Gastroesophageal sphincter (tissue), 4 donors: Measurements from ENCODE around the gene YOD1. TPM values are rescaled to one million over a fixed set of nuclear protein-coding genes. Genes with fewer than 3 reads are reported as not detected.

Experiments used
- ATAC-seq: fragments of 150-250 bp; one replicate; pipeline ENCODE4 v1.9.1; 2016; ENCODE audit warnings: mild to moderate bottlenecking, moderate library complexity
- H3K27ac ChIP-seq, 4 donors: fragments of 200-600 bp; sonication (generic) in 3 of 4; 1 replicate in 3 of 4; 2 replicates in 1 of 4; pipeline ENCODE4 v1.5.1; 2016 to 2019
- H3K27me3 ChIP-seq: fragments of 200-600 bp; sonication (generic); one replicate; pipeline ENCODE4 v1.5.1; 2019
- H3K36me3 ChIP-seq, 2 donors: fragments of 200-600 bp; sonication (generic); one replicate each; pipeline ENCODE4 v1.5.1; 2019; ENCODE audit warnings: control low read depth in 1 of 2
- H3K4me1 ChIP-seq, 3 donors: fragments of 200-600 bp; sonication (generic); 1 replicate in 2 of 3; 2 replicates in 1 of 3; pipeline ENCODE4 v1.5.1; 2016 to 2019; ENCODE audit warnings: control low read depth in 2 of 3
- H3K4me3 ChIP-seq, 2 donors: fragments of 200-600 bp; sonication (generic); one replicate each; pipeline ENCODE4 v1.5.1; 2019; ENCODE audit warnings: mild to moderate bottlenecking in 1 of 2, moderate library complexity in 1 of 2
- H3K9me3 ChIP-seq, 3 donors: fragments of 200-600 bp; sonication (generic); one replicate each; pipeline ENCODE4 v1.5.1; 2017 to 2019; ENCODE audit warnings: control low read depth in 2 of 3
- EP300 ChIP-seq: sonication (generic); formaldehyde crosslinking; IDR thresholded peaks from one replicate; pipeline ENCODE4 v1.6.1; 2017; ENCODE audit warnings: antibody characterized with exemption, mild to moderate bottlenecking
- POLR2A ChIP-seq, 2 donors: fragments of 450-650 bp; IDR thresholded peaks; one replicate each; pipeline ENCODE4 v1.6.1; 2017; ENCODE audit warnings: antibody characterized with exemption in 2 of 2, mild to moderate bottlenecking in 2 of 2, moderate library complexity in 1 of 2
- POLR2AphosphoS5 ChIP-seq: sonication (generic); formaldehyde crosslinking; IDR thresholded peaks from one replicate; pipeline ENCODE4 v1.6.1; 2017; ENCODE audit warnings: antibody characterized with exemption
- WGBS, 2 donors: methylation state at CpG; one replicate each; pipeline ENCODE4 v1.1.5; 2018; ENCODE audit warnings: low coverage in 1 of 2; 5-methylcytosine and 5-hydroxymethylcytosine counted together
- total RNA-seq, 4 donors: library from RNA; depleted of rRNA; stranded (reverse); fragments of >200 nt; gene quantifications; one replicate each; pipeline ENCODE4 v1.1.0, GENCODE V29; 2016
- TF ChIP-seq, protein P1 (sequence below), 4 experiments: fragments of 200-600 bp in 2 of 4; fragments of 450-650 bp in 2 of 4; sonication (generic) in 1 of 4; IDR thresholded peaks; one replicate each; pipeline ENCODE4 v1.5.1; 2017 to 2019; ENCODE audit warnings: antibody characterized with exemption in 4 of 4, mild to moderate bottlenecking in 2 of 4, moderate library complexity in 2 of 4

The YOD1 gene
- total RNA-seq, 4 donors from 2014 or later, result 6.9 to 11.7 (median 8.8) TPM

DNA sequence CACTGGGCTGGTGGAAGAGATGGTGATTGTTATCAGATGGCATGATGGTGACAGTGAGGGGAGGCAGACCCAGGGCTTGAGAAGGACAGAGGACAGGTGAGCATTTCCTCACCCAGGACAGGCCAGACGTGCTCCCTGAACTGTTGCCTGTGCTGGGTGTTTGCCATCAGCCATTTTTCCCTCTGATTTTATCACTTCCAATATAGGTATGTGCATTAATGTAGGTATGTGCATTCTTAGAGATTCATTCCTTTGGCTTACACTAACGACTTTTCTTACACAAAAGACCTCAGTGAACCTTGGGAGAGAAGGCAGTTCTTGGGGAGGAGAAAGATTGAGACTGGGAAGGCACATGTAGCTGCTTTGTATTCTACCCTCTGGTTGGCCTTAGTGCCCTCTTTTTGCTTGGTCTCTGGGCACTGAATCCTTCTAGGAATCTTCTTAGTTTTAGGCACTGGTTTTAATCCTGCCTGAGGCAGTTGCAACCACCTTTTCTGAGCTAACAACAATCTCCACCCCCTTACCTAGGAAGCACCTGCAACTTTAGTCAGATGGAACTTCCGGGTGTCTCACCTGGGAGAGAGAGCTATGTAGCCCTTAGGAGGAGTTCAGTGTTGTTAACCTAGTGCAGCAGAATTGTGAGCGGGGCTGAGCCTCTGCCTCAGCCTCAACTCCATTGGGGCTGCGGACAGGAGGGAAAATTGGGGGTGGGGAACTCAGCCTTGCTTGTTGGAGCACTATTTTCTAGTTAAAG lies 49.3 kb downstream of the YOD1 start:
- Histone ChIP-seq H3K27ac (no peak overlapping the region), H3K36me3 (no peaks in the 10 kb centered on the region), H3K4me3 (no peak overlapping the region), H3K27me3 (no peaks in the 10 kb centered on the region), H3K9me3 (no peaks in the 10 kb centered on the region), H3K4me1 (no peaks in the 10 kb centered on the region)
- TF ChIP-seq, protein P1, sequence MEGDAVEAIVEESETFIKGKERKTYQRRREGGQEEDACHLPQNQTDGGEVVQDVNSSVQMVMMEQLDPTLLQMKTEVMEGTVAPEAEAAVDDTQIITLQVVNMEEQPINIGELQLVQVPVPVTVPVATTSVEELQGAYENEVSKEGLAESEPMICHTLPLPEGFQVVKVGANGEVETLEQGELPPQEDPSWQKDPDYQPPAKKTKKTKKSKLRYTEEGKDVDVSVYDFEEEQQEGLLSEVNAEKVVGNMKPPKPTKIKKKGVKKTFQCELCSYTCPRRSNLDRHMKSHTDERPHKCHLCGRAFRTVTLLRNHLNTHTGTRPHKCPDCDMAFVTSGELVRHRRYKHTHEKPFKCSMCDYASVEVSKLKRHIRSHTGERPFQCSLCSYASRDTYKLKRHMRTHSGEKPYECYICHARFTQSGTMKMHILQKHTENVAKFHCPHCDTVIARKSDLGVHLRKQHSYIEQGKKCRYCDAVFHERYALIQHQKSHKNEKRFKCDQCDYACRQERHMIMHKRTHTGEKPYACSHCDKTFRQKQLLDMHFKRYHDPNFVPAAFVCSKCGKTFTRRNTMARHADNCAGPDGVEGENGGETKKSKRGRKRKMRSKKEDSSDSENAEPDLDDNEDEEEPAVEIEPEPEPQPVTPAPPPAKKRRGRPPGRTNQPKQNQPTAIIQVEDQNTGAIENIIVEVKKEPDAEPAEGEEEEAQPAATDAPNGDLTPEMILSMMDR (IDR thresholded peaks at IDR 0.05), result no peak
- TF ChIP-seq POLR2A (IDR thresholded peaks at IDR 0.05) (no peak), POLR2AphosphoS5 (no peak), EP300 (no peak)
- ATAC-seq, result no peak
- WGBS, 2 donors, result 67 to 77% methylated on average over 1 to 4 of the region's 5 CpGs

DNA sequence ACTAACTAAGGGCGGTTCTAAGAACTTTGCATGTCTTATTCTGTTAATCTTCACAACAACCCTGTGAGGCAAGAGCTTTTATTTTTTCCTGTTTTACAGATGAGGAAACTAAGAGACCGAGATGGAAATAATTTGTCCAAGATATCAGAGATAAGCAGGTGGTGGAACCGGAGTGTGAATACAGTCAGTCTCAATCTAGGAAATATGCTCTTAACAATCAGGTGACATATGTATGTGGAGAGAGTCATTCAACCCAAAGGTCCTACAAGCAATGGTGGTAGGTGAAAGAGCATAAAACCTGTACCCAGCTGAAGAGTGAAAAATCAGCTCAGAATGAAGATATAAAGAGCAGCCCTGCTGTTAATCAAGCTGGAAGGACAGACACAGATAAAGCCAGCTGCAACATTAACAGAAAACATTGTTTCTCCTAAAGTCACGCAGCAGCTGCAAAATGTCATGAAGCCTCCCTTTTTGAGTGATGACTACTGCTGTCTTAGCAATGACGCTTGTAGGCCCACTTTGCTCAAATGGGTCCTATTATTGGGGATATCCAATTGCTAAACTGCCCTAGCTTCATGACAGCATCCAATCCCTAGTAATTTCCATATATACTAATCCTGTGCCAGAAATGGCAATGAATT lies 50.2 kb downstream of the YOD1 start:
- WGBS, 2 donors, result 60 to 84% methylated on average over 5 of the region's 5 CpGs
- no peak for TF ChIP-seq EP300
- no peak for TF ChIP-seq POLR2AphosphoS5
- no peak for TF ChIP-seq POLR2A (IDR thresholded peaks at IDR 0.05)
- TF ChIP-seq, protein P1 (IDR thresholded peaks at IDR 0.05), result no peak
- Histone ChIP-seq H3K4me1 (no peaks in the 10 kb centered on the region), H3K4me3 (no peak overlapping the region), H3K27me3 (no peaks in the 10 kb centered on the region), H3K36me3 (no peaks in the 10 kb centered on the region), H3K9me3 (no peaks in the 10 kb centered on the region), H3K27ac (no peak overlapping the region)
- ATAC-seq, result no peak

DNA sequence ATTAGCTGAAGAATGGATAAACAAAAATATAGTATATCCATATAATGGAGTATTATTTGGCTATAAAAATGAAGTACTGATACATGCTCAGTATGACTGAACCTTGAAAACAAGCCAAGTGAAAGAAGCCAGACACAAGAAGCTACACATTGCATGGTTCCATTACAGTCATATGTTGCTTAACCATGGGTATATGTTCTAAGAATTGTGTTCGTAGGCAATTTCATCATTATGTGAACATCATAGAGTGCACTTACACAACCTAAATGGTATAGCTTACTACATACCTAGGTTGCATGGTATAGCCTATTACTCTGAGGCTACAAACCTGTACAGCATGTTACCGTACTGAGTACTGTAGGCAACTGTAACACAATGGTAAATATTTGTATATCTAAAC lies 52.2 kb downstream of the YOD1 start:
- Histone ChIP-seq H3K9me3 (no peaks in the 10 kb centered on the region), H3K4me1 (no peaks in the 10 kb centered on the region), H3K27me3 (peaks cover under 1% of the 10 kb centered on the region), H3K27ac (no peak overlapping the region), H3K36me3 (no peaks in the 10 kb centered on the region), H3K4me3 (no peak overlapping the region)
- WGBS, 2 donors, result 94% methylated on average over 2 of the region's 2 CpGs
- TF ChIP-seq, protein P1 (IDR thresholded peaks at IDR 0.05), result no peak
- TF ChIP-seq EP300 (no peak), POLR2AphosphoS5 (no peak), POLR2A (IDR thresholded peaks at IDR 0.05) (no peak)
- no peak for ATAC-seq

Other genes starting within 250 kb of the YOD1 start
- not detected for gene IL20, start 185.6 kb downstream of the YOD1 start, total RNA-seq
- not detected for gene IL24, start 153.8 kb downstream of the YOD1 start, total RNA-seq
- 1 to 10 TPM in 3 of 4 donors, not detected in 1; 1.0 to 4.1 (median 1.6) TPM for gene FCMR, start 129.3 kb downstream of the YOD1 start, total RNA-seq
- 100 to 1,000 TPM in 1 of 4 donors, under 1 TPM in 3; 0.16 to 256 (median 0.35) TPM for gene PIGR, start 104.7 kb downstream of the YOD1 start, total RNA-seq
- under 1 TPM in 1 of 4 donors, not detected in 3; 0.39 TPM for gene FCAMR, start 80.7 kb downstream of the YOD1 start, total RNA-seq
- gene C1orf116, start 18.5 kb downstream of the YOD1 start, total RNA-seq, result 1 to 10 TPM in 2 of 4 donors, under 1 TPM in 1, not detected in 1; 0.19 to 3.7 (median 1.4) TPM
- gene PFKFB2, start 2.1 kb upstream of the YOD1 start, total RNA-seq, result 1 to 10 TPM; 3.4 to 6.7 (median 5.3) TPM
- 1 to 10 TPM in 2 of 4 donors, not detected in 2; 1.6 to 2.7 TPM for gene C4BPB, start 37.7 kb upstream of the YOD1 start, total RNA-seq
- gene C4BPA, start 53.0 kb upstream of the YOD1 start, total RNA-seq, result 1 to 10 TPM in 1 of 4 donors, not detected in 3; 3.1 TPM